HG03378 (cell line): ENCODE data around the gene CAPRIN1.
A peak's percentile ranks its signal among the peaks of the same experiment; 100 is the strongest.
"Not testable (repeated sequence)": the region's sequence is repeated elsewhere in the genome, so short reads cannot be mapped to it uniquely, and the experiment has no call there.

Experiments
- ATAC-seq: cut with Tn5 transposase; IDR thresholded peaks from one replicate; pipeline ENCODE4 v1.9.1; 2021; ENCODE audit warnings: mild to moderate bottlenecking, moderate library complexity; ENCODE audit not compliant: unreplicated experiment

The CAPRIN1 gene

DNA sequence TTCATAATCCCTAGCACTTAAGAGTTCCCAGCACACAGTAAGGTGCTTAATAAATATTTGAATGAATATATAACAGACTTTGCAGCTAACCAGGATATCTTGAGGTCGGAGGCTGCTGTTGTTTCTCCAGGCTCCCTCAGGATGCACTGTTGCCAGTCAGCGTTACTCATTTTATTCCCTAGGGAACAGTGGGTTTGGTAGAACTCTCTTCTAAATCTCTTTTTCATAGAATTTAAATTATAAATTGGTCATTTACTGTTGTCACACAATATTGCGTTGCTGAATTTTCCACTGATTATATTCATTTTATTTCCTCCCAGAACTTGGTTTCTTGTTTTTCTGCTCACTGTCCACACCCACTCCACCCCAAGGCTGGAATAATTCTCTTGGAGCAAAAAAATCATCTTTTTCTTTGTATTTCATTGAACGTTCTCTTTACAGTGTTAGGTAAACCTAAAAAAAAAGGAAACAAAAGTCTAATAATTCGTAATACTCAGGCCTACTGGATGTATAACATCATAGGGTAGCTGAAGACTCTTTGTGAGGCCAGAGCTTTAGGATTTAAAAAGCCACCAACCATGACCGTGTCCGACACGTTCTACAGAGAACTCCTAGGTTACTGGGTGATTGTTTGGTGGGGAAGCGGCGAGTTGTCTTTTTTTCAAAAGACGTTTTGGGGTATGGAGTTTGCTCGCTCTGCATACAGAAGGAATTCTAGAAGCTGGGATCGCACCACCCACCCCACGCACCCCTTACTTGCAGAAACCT, 766 bp upstream of the CAPRIN1 start:
- no peak for ATAC-seq

DNA sequence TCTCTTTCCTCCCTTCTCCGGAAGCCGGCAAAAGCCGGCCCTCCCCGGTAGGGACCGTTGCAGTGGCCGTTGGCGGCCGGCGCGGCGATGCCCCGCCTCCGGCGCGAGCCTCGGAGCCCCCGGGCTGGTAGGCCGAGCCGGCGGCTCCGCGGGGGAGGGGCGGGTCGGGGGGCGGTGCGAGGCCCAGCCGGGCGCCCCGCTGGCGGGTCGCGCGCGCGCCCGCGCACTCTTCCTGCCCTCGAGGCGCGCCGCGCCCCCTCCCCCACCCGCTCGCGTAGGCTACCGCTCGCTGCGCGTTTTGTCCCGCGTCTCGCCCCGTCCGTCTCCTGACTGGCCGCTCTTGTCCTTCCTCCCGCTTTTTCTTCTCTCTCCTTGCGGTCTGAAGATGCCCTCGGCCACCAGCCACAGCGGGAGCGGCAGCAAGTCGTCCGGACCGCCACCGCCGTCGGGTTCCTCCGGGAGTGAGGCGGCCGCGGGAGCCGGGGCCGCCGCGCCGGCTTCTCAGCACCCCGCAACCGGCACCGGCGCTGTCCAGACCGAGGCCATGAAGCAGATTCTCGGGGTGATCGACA, 591 bp downstream of the CAPRIN1 start:
- ATAC-seq: peak; percentile 20

DNA sequence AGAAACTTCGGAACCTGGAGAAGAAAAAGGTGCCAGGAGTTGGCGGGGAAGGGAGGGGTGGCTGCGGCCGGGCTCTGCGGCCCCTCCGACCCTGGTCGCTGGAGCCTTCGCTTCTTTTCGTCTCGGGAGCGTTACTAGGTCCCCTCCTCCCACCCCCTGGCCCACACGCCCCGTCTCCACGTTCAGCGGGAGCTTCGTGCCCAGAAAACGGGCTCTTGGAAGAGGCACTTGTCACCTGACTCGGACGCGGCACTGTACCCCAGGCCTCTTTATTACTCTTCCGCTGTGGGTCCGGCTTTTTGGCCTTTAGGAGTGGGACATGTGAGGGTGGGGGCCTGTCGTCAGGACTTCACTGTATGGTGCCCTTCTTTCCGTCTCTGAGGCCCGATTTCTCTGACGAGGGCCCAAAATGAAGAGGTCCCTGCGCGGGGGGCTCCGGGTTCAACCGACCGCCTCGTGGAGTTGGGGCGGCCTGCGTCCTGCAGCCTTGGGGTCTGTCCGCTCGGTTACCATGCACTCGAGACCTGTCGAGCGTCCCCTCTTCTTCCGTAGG, 1.2 kb downstream of the CAPRIN1 start:
- ATAC-seq: no peak

DNA sequence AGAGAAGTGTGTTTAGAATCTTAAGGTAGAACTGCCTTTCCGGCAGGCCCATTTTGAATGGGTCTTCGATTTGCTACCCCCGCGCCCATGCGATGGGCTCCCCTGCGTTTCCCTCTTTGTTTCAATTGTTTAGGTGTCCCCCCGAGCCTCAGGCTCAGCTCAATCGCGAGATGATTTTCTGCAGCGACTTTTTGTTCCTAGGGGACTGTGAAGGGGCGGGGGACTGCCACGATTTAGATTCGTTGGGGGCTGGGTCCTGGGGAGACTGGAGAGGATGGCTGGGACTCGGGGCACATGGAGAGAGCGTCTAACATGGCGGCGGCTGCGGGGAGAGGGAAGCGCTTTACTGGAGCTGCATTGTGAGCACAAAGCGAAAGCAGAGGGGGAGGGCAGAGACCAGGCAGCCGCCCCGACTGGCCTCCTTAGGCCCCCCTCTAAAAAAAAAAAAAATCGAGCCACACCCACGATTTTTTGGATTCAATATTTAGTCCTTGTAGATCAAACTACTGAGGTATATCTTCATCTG, 1.7 kb downstream of the CAPRIN1 start:
- ATAC-seq: peak; percentile 45

DNA sequence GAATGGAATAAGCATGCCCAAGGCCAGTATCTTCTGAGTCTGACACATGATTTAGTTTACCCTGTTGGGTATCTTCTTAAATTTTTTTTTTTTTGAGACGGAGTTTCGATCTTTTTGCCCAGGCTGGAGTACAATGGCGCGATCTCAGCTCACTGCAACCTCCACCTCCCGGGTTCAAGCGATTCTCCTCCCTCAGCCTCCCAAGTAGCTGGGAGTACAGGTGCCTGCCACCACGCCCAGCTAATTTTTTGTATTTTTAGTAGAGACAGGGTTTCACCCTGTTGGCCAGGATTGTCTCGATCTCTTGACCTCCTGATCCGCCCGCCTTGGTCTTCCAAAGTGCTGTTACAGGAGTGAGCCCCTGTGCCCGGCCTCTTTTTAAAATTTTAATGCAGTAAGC, 2.8 kb downstream of the CAPRIN1 start:
- not testable (repeated sequence) for ATAC-seq

DNA sequence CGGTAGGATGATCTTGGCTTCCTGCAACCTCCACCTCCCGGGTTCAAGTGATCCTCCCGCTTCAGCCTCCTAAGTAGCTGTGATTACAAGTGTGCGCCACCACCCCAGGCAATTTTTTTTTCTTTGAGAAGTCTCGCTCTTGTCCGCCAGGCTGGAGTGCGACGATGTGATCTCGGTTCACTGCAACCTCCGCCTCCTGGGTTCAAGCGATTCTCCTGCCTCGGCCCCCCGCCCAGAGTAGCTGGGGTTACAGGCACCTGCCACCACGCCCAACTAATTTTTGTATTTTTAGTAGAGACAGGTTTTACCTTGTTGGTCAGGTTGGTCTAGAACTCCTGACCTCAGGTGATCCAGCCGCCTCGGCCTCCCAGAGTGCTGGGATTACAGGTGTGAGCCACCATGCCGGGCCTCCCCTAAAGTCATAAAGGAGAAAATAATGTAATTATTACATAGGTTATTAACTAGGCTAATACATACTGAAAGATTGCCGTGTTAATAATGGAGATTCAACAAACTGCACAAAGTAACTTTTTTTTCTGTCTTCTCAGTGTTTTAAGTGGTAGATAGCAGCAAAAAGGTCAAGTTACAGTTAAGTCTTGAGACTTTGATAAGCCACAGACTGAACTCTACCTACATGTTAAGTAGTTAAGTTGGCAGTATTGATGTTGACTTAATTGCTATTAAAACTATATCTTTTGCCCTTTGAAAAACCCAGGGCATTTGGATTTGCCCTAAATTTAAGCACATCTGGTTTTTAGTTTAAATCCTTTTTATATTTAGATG, 3.9 kb downstream of the CAPRIN1 start:
- ATAC-seq: no peak

DNA sequence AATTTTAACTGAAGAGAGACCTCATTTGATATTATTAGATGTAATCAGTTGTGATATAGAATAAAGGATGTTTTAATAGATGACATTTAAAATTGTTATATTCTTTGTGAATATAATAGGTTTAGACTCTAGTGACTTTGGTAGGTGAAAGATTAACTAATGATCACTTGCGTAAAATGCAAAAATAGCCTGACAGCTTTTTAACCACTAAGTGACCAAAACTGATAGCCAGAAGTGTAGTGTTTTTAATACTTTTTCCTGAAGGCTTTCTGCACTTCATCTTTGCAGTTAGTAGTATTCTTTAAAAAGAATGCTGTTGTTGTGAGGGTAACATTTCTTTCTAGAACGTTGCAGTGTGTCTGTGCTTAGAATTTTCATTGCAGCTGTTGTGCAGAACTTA, 5.1 kb downstream of the CAPRIN1 start:
- no peak for ATAC-seq

DNA sequence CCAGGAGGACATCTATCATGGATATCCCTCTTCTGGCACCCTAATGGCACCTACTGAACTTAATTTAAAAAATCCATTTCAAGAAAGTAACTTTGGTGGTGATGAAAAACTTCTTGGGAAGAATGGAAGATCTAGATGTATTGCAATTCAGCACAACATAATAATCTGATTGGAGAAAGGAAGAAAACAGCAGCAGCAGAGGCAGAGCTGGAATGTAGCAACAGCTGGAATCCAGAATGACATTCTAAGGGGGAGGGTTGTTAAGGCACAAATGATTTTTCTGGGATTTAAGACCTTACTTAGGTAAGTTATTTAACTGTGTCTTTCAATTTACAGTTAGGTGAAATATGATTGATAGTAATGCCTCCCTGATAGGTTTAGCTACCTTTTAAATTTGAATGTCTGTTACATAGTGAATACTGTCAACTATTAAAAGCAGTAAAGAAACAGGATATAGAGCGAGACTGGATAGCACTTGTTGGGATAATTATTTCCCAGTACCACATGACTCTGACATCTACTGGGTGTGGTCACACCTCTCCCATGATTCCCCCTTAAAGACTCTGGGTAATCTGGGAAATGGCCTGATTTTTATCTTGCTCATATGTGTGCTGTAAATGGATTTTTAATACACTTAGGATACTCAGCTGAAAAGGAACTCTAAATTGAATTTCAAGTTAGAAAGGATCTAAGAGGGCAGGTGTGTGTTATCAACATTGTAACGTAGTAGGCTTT, 11.7 kb downstream of the CAPRIN1 start:
- no peak for ATAC-seq

DNA sequence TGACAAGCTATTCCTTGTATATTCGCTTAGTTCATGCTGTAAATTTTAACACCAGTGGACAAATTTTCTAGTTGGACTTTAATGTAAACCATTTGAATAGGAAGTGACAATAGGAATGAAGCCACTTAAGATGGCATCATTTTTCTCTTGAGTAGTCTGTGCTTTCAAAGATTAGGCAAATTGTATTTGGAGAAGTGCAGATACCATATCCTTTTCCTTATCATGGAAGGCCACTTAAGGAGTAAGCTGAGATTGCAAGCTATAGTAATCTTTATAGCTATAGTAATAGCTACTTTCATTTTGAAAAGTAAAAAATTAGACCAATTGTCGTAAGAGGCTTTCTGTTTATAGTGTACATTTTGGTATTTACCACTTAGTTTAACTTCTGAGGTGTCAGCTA, 12.8 kb downstream of the CAPRIN1 start:
- ATAC-seq: no peak

DNA sequence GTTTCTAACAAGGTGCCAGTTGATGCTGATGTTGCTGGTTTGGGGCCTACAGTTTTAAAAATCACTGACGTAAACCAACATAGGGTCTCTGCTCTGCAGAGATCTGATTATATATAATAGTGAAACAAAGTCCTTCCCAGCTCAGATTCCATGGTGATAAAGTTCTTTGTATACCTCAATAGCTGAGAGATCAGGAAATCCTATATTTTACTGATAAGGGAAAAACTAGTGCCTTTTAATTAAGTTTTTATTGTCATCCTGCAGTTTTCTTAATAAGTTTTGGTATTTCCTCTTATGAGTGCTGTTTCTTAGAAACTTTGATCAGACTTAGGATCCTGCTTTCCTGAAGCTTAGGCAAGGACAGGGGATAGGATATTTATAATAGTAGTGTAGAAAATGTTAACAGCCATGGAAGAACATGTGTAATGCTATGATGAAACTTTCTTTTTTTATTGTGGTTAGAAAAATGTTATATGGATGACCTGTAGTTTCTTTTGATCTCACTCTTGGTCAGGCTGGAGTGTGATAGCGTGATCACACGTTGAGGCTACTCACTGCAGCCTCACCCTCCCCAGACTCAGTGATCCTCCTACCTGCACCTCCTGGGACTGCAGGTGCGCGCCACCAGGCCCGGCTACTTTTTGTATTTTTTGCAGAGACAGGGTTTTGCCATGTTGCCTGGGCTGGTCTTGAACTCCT, 14.1 kb downstream of the CAPRIN1 start:
- ATAC-seq: no peak

DNA sequence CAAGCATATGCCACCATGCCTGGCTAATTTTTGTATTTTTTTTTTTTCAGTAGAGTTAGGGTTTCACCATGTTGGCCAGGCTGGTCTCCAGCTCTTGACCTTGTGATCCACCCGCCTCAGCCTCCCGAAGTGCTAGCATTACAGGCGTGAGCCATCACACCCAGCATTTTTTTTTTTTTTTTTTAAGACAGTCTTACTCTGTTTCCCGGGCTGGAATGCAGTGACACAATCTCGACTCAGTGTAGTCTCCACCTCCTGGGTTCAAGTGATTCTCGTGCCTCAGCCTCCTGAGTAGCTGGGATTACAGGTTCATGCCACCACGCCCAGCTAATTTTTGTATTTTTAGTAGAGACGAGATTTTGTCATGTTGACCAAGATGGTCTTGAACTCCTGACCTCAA, 15.2 kb downstream of the CAPRIN1 start:
- ATAC-seq: not testable (repeated sequence)

DNA sequence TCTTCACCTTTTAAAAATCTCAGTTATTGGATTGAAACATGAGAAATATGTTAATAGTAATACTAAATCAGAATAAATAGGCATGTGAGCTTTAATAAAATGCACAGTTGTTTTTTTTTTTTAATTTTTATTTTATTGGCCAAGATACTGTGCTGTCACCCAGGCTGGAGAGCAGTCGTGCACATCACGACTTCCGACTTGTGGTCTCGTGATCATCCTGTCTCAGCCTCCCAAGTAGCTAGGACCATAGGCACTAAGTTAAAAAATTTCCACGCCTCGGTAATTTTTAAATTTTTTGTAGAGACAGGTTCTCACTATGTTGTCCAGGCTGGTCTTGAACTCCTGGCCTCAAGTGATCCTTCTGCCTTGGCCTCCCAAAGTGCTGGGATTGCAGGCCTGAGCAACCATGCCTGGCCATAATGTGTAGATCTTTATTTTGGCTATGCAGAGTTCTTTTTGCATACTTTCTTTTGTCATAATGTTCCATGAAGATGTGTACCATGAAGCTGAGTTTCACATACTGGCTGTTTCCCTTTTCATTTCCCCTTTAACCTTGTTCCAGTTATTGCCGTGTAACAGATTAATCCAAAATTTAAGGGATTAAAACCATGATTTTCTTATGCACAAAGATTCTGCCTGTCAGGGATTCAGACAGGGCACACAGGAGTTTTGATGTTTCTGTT, 16.0 kb downstream of the CAPRIN1 start:
- no peak for ATAC-seq

DNA sequence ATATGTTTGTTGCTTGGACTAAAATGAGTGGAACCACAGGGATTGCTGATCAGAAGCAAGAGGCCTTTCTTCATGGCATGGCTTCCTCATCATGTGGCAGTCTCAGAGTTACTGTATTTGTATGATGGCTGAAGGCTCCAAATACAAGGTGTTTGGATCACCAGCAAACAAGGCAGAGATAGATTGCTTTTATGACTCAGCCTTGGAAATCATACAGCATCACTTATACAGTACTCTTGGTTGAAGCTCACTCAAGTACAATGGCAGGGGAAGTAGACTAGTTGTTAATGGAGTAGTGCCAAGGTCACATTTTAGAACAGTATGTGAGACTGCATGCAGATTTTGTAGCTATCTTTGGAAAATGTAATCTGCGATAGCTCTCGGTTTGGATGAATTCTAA, 16.6 kb downstream of the CAPRIN1 start:
- ATAC-seq: no peak

DNA sequence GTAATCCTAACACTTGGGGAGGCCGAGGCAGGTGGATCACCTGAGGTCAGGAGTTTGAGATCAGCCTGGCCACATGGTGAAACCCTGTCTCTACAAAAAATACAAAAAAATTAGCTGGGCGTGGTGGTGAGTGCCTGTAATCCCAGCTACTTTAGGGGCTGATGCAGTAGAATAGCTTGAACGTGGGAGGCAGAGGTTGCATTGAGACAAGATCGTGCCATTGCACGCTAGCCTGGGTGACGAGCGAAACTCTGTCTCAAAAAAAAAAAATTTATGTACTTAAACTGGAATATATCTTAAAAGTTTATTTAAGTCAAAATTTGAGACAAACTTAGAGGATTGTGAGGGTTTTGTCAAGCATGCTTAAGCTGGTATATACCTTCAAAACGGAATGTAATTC, 19.8 kb downstream of the CAPRIN1 start:
- not testable (repeated sequence) for ATAC-seq

DNA sequence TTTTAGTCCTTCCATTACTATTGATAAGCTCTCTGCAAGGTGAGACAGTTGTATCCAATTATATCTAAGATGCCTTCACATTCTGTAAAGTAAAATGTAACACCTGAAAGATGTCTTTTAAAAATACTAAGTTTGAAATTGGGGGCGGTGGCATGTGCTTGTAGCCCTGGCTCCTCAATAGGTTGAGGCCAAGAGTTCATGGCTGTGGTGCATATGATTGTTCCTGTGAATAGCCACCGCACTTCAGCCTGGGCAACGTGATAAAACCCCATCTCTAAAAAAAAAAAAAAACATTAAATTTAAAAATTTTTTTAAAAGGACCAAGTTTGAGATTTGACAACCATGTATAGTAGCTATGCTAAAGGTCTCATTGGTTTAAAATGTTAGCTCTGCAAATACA, 20.5 kb downstream of the CAPRIN1 start:
- no peak for ATAC-seq

DNA sequence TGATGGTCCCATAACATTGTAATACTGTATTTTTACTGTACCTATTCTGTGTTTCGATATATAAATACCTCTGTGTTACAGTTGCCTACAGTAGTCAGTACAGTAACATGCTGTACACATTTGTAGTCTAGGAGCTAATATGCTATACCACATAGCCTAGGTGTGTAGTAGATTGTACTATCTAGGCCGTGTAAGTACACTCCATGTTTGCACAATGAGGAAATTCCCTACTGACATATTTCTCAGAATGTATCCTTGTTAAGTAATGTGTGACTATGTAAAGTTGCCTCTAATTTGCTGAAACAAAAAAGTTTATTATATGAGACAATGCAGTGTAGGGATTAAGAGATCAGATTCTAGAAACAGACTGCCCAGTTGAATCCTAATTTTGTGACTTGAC, 21.3 kb downstream of the CAPRIN1 start:
- ATAC-seq: no peak

DNA sequence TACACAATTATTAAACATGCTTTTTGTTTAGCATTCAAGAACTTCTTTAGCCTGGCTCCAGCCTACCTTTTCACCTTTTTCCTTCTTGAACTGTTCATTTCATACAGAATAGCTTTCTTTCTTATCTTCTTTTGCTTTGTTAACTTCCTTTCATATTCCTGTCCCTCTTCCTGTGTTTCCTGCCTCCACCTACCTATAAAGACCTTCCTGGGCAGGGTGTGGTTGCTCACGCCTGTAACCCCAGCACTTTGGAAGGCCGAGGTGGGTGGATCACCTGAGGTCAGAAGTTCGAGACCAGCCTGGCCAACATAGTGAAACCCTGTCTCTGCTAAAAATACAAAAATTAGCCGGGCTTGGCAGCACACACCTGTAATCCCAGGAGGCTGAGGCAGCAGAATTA, 22.9 kb downstream of the CAPRIN1 start:
- no peak for ATAC-seq

DNA sequence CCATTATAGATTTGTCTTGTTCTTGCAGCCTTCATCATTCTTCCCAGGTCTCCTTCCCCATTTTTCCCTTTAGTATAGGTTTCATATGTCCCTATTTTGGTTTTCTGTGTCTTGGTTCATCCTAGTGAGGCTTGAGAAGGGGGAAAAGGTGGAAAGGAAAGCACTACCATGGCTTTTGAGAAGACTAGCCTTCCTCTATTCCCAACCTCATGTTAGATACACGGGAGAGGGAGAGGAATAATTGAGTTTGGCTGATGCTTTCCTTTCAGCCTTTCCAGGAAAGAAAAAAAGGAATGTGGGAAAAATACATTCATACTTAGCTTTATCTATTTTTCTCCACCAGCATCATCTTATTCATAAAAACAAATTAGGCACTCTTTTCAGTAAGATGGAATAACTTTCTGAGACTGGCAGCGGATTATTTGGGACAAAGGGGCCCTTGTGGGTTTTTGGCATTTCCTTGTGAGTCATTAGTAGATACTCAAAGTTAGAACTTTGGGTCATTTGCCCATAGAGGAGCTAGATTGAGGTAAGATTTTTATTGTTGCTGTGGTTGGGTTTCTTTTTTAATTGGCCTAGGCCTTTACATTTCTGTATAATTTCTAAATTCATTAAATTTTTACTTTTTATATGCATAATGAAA, 23.8 kb downstream of the CAPRIN1 start:
- ATAC-seq: no peak

DNA sequence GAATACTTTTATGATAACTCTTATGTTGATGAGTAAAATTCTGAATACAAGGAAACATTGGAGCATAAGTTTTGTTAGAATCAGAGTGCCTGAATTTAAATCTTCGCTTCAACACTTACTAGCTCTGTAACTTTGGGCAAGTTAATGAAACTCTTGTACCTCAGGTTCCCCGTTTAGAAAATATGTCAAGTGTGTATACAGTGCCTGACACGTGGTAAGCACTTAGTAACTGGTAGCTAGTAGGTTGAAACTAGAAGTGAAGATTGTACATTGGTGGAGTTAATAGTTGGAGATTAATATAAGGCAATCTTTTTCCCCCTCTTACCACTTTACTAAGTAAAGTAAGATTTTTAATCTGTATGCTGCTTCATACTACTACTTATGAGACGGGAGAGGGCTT, 29.1 kb downstream of the CAPRIN1 start:
- ATAC-seq: no peak
